OCI-LY3 (cell line): ENCODE results near the gene DNAI2.

ENCODE experiments used
- CTCF ChIP-seq: fragments of 200-600, 300-600 bp; sonication (generic); IDR thresholded peaks from 2 replicates; pipeline ENCODE4 v1.5.1; 2014; ENCODE audit warnings: antibody characterized with exemption, low read length, low read depth
- EZH2phosphoT487 ChIP-seq: fragments of 200-600 bp; shearing (Covaris generic); IDR thresholded peaks from 2 replicates; pipeline ENCODE4 v1.6.1; 2018; ENCODE audit warnings: antibody characterized with exemption, mixed run types, low read depth

GRCh38 chr17:74277935-74278334 lies 3.9 kb downstream of the DNAI2 start:
- TF ChIP-seq CTCF (no peak), EZH2phosphoT487 (no peak)
